IMR-90 (cell line): ENCODE data around the gene COTL1. TPM values are rescaled to one million over a fixed set of nuclear protein-coding genes. Genes with fewer than 3 reads are reported as not detected.

Source experiments
- ATAC-seq: fragments of 200-7000 bp; cut with Tn5 transposase; 2 replicates; pipeline ENCODE4 v1.9.1; 2020; ENCODE audit warnings: low read depth, mild to moderate bottlenecking, moderate library complexity
- BruUV-seq: library from RNA; stranded (reverse); fragments of 400-500 nt; replicated peaks from 2 replicates; lab custom pipeline; 2021; lab: Mats Ljungman, UMichigan
- CTCF ChIA-PET: fragments of 300-600 bp; formaldehyde crosslinking; extraction: SDS; loops from one replicate; lab custom pipeline; 2021; ENCODE audit warnings: antibody characterized with exemption; lab: Yijun Ruan, JAX
- POLR2A ChIA-PET: fragments of 300-600 bp; sonication (Branson Sonifier 250); formaldehyde crosslinking; loops from one replicate; lab custom pipeline; 2022; ENCODE audit warnings: antibody characterized with exemption; ENCODE audit not compliant: unreplicated experiment; lab: Charles Lee
- DNase-seq: peaks from one replicate; pipeline ENCODE4 v3.0.0; 2013
- H2AFZ ChIP-seq: replicated peaks from 2 replicates; pipeline ENCODE3; 2013; ENCODE audit warnings: low read length, mild to moderate bottlenecking; ENCODE audit not compliant: poor library complexity
- H2AK5ac ChIP-seq: 2 replicates; pipeline ENCODE4 v1.6.1; 2013; ENCODE audit warnings: low read depth, low read length, inconsistent platforms
- H2AK9ac ChIP-seq: replicated peaks from 2 replicates; pipeline ENCODE3; 2013; ENCODE audit warnings: mild to moderate bottlenecking, low read depth, low read length, moderate library complexity; ENCODE audit not compliant: poor library complexity
- H2BK120ac ChIP-seq: 2 replicates; pipeline ENCODE4 v1.6.1; 2013; ENCODE audit warnings: low read depth, low read length, inconsistent platforms
- H2BK15ac ChIP-seq: 3 replicates; pipeline ENCODE4 v1.6.1; 2013; ENCODE audit warnings: low read depth, low read length, inconsistent platforms
- H2BK20ac ChIP-seq: 2 replicates; pipeline ENCODE4 v1.6.1; 2013; ENCODE audit warnings: low read depth, mild to moderate bottlenecking, inconsistent platforms, low read length, moderate library complexity
- H2BK5ac ChIP-seq: 2 replicates; pipeline ENCODE4 v1.6.1; 2013; ENCODE audit warnings: mild to moderate bottlenecking, low read depth, low read length, inconsistent platforms; ENCODE audit not compliant: poor library complexity, severe bottlenecking
- H3K14ac ChIP-seq: replicated peaks from 2 replicates; pipeline ENCODE4 v1.6.1; 2013; ENCODE audit warnings: low read depth, low read length, inconsistent platforms
- H3K18ac ChIP-seq: 2 replicates; pipeline ENCODE4 v1.6.1; 2013; ENCODE audit warnings: low read depth, low read length, control low read depth
- H3K23ac ChIP-seq: 2 replicates; pipeline ENCODE4 v1.6.1; 2013; ENCODE audit warnings: low read depth, low read length, inconsistent platforms
- H3K27ac ChIP-seq: 2 replicates; pipeline ENCODE4 v1.5.1; 2013; ENCODE audit warnings: mild to moderate bottlenecking, control low read depth, low read length; ENCODE audit not compliant: insufficient read depth
- H3K27me3 ChIP-seq: 2 replicates; pipeline ENCODE4 v1.6.1; 2013; ENCODE audit warnings: low read length; ENCODE audit not compliant: control insufficient read depth, insufficient read depth
- H3K36me3 ChIP-seq: 2 replicates; pipeline ENCODE4 v1.6.1; 2013; ENCODE audit warnings: low read length, mixed read lengths; ENCODE audit not compliant: control insufficient read depth, insufficient read depth
- H3K4ac ChIP-seq: 2 replicates; pipeline ENCODE4 v1.6.1; 2013; ENCODE audit warnings: low read depth, low read length, inconsistent platforms
- H3K4me1 ChIP-seq: 2 replicates; pipeline ENCODE4 v1.6.1; 2013; ENCODE audit warnings: low read length, mixed read lengths; ENCODE audit not compliant: control insufficient read depth, insufficient read depth
- H3K4me2 ChIP-seq: 2 replicates; pipeline ENCODE4 v1.6.1; 2013; ENCODE audit warnings: low read depth, mild to moderate bottlenecking, control low read depth, low read length, moderate library complexity
- H3K4me3 ChIP-seq: 2 replicates; pipeline ENCODE4 v1.5.1; 2013; ENCODE audit warnings: low read depth, mild to moderate bottlenecking, control low read depth, low read length, moderate library complexity; ENCODE audit not compliant: insufficient read depth
- H3K56ac ChIP-seq: 2 replicates; pipeline ENCODE4 v1.6.1; 2013; ENCODE audit warnings: low read length, inconsistent platforms; ENCODE audit not compliant: insufficient read depth; ENCODE audit errors: extremely low read depth
- H3K79me1 ChIP-seq, 2 experiments: 2 replicates each; pipeline ENCODE4 v1.6.1; 2013; ENCODE audit warnings: low read length in 2 of 2, inconsistent platforms in 1 of 2, low read depth in 1 of 2
- H3K9ac ChIP-seq: 2 replicates; pipeline ENCODE4 v1.6.1; 2013; ENCODE audit warnings: low read depth, low read length, control low read depth
- H3K9me1 ChIP-seq: 2 replicates; pipeline ENCODE4 v1.6.1; 2013; ENCODE audit warnings: low read length, inconsistent platforms; ENCODE audit not compliant: insufficient read depth
- H3K9me3 ChIP-seq: 2 replicates; pipeline ENCODE4 v1.6.1; 2013; ENCODE audit warnings: low read length; ENCODE audit not compliant: control insufficient read depth, insufficient read depth
- H4K20me1 ChIP-seq: 2 replicates; pipeline ENCODE4 v1.6.1; 2013; ENCODE audit warnings: low read length, inconsistent platforms; ENCODE audit not compliant: insufficient read depth
- H4K5ac ChIP-seq: 2 replicates; pipeline ENCODE4 v1.6.1; 2013; ENCODE audit warnings: mild to moderate bottlenecking, low read depth, low read length, control low read depth
- H4K8ac ChIP-seq, 2 experiments: 2 replicates each; pipeline ENCODE4 v1.6.1; 2013; ENCODE audit warnings: low read depth in 2 of 2, low read length in 2 of 2, control low read depth in 1 of 2, inconsistent platforms in 1 of 2
- H4K91ac ChIP-seq: 2 replicates; pipeline ENCODE4 v1.6.1; 2013; ENCODE audit warnings: low read depth, low read length, inconsistent platforms; ENCODE audit not compliant: insufficient read depth
- MXI1 ChIP-seq: IDR thresholded peaks from 2 replicates; pipeline ENCODE4 v1.6.1; 2012; ENCODE audit warnings: low read depth, mild to moderate bottlenecking, low read length, moderate library complexity, borderline replicate concordance
- WGBS, 2 experiments: methylation state at CpG; one replicate each; pipeline versions ENCODE4 v1.1.5 to v1.1.7; 2013; ENCODE audit warnings: missing lambda C conversion rate in 2 of 2; ENCODE audit not compliant: insufficient read length in 1 of 2; ENCODE audit errors: extremely low coverage in 2 of 2; 5-methylcytosine and 5-hydroxymethylcytosine counted together
- dilution Hi-C: fragments of 300-500 bp; cut with HindIII; formaldehyde crosslinking; loops from one replicate; pipeline ENCODE4 v1.14.3; 2018; ENCODE audit warnings: low sequenced_read_pairs; ENCODE audit not compliant: unreplicated experiment
- in situ Hi-C: fragments of 300-500 bp; cut with MboI; formaldehyde crosslinking; loops from 3 replicates; pipeline ENCODE4 v1.14.3; 2019; ENCODE audit warnings: low sequenced_read_pairs, inconsistent platforms, mixed read lengths
- intact Hi-C: fragments of 100-400 bp; cut with micrococcal nuclease; formaldehyde crosslinking; loops from 2 replicates; pipeline ENCODE4 v1.10.0; 2022
- polyA plus RNA-seq, 3 experiments: library from polyadenylated mRNA; depleted of rRNA; stranded (reverse); fragments of >200 nt; gene quantifications; 2 replicates each; pipeline ENCODE4 v1.2.3, GENCODE V29; 2012; ENCODE audit warnings: low replicate concordance in 1 of 3
- total RNA-seq: library from RNA; depleted of rRNA; stranded (reverse); fragments of >200 nt; gene quantifications from 2 replicates; pipeline ENCODE4 v1.2.3, GENCODE V29; 2012

Gene COTL1
- total and polyA plus RNA-seq, 2 of the 4 experiments (the other 2 are of a cell fraction) = 144 to 258 TPM

GRCh38 chr16:84589975-84590719 is 27.7 kb downstream of the COTL1 start:
- Histone ChIP-seq H2BK5ac (no peak overlapping the region), H2AK5ac (no peak overlapping the region), H3K4me1 (peaks cover 8% of the 10 kb centered on the region), H4K20me1 (peaks cover 84% of the 10 kb centered on the region), H4K5ac (no peak overlapping the region), H3K36me3 (peaks cover 47% of the 10 kb centered on the region), H2BK120ac (no peak overlapping the region), H3K4me2 (no peak overlapping the region), H3K14ac (no peak overlapping the region), H3K27ac (no peak overlapping the region), H3K9me3 (no peaks in the 10 kb centered on the region), H2BK20ac (no peak overlapping the region), H3K23ac (no peak overlapping the region), H4K91ac (no peak overlapping the region), H3K9me1 (peaks cover 48% of the 10 kb centered on the region), H3K4ac (no peak overlapping the region), H3K79me1 (peaks cover 33 to 91% of the 10 kb centered on the region in 2 experiments), H3K18ac (no peak overlapping the region), H4K8ac (no peak overlapping the region), H3K56ac (no peak overlapping the region), H2AK9ac (no peak overlapping the region), H3K27me3 (no peaks in the 10 kb centered on the region), H2BK15ac (no peak overlapping the region), H3K9ac (no peak overlapping the region), H3K4me3 (no peak overlapping the region), H2AFZ (no peak overlapping the region)
- dilution Hi-C loops (no loop called here), in situ Hi-C loops (no loop called here), intact Hi-C loops (no loop called here)
- ChIA-PET CTCF (no interaction called here), POLR2A (no interaction called here)
- DNase-seq (no peak), ATAC-seq (no peak)
- TF ChIP-seq MXI1 = no peak
- WGBS, 2 experiments = 96% methylated on average over 18 of the region's 24 CpGs; no CpG with 5 or more reads in 1 of the 2 experiments
- no TSS peak for BruUV-seq
